AG08396 (cell line): ENCODE measurements around the gene FCSK.
"Not testable (repeated sequence)": the region's sequence is repeated elsewhere in the genome, so short reads cannot be mapped to it uniquely, and the experiment has no call there.

Source experiments
- DNase-seq: peaks from one replicate; pipeline ENCODE4 v3.0.0; 2012; ENCODE audit warnings: low spot score, mixed read lengths

Gene FCSK

DNA sequence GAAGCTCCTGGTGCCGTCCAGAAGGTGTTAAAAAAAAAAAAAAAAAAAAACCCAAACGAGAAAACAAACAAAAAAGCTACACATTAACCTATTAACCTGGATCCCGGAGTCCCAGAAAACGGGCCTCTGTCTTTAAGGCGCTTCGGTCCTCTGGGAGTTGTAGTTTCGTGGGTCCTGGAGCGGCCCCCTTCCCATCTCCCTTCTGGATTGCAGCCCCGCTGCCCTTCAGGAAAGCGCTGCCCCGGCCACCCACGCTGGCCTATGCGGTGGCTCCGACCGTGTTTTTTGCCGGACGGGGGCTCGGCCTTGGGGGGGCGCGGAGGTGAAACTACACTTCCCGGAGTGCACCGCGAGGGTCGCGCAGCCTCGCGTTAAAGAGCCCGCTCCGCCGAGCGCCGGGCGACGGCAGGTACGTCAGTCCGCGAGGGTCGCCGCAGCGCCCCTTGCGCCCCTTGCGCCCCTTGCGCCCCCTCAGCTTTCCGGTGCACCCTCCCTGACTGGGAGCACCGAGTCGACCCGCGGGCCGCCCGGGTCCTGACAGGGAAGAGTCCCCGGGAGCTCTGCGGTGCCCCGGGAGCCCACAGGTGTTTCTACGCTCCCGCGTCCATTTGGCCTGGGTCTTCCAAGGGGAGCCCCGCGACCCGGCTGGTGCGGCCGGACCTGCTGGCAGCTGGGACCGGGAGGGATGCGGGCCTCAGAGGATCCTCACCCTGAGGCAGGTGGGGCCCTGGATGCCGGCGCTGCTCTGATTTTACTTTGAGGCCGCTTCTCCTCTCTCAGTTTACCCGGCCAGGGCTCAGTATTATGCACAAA is at the start of gene FCSK:
FCSK (plus strand) TSS at position 374 of the 813 bp plus-strand sequence. CDS start 8,596 bp downstream, outside the sequence.
- peak; percentile 89 for DNase-seq

DNA sequence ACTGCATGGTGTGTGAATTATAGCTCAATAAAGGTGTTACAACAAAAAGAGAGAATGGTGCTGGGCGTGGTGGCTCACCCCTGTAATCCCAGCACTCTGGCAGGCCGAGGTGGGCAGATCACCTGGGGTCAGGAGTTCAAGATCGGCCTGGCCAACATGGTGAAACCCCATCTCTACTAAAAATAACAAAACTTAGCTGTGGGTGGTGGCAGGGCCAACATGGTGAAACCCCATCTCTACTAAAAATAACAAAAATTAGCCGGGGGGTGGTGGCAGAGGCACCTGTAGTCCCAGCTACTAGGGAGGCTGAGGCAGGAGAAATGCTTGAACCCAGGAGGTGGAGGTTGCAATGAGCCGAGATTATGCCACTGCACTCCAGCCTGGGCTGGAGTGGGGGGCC is 48.3 kb upstream of the FCSK start:
- not testable (repeated sequence) for DNase-seq

DNA sequence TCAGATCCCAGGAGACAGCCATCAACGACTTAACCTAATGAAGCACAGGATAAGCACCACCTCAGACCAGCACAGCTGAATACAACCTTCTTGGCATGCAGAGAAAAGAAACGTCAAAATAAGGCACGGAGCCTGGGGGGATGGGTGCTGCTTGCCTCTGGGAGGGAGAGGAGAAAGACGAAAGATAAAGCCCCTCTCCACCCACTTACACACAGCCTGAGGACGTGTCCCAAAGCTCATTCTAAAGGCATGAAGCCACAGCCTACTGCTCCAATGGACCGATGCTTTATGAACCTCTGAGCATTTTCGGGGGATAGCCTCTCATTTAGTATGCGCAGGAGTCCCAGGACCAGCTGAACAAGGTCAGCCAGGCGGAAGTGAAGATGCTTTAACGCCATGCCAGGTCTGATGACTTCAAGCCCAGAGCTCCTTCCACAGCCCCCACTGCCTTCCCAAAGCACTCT is 46.6 kb upstream of the FCSK start:
- DNase-seq = no peak

DNA sequence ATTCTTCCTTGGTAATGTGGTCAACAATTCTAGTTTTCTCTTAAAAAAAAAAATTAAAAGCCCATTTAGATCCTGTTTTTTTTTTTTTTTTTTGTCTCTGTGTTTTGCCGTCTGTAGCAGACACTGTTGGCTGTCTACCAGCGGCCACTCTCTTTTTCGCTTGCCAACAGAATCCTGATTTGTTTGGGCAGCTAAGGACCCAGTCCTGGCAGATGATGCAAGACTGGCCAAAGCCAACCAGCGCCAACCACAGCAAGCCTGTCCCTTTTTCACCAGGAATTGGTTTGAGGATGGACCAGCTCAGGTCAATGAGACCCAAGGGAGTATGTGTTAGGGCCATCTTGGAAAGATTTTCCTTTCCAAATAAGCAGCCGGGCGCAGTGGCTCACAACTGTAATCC is 43.7 kb upstream of the FCSK start:
- DNase-seq = no peak

DNA sequence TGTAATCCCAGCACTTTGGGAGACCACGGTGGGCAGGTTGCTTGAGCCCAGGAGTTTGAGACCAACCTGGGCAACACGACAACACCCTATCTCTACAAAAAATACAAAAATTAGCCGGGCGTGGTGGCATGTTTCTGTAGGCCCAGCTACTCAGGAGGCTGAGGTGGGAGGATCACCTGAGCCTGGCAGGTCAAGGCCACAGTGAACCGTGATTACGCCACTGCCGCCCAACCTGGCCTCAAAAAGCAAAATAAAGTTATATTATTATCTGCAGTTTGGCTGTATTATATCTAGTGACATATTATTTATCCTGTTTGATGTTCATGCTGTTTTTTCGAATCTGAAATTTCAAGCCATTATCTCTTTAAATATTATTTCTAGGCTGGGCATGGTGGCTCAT is 42.0 kb upstream of the FCSK start:
- no peak for DNase-seq

DNA sequence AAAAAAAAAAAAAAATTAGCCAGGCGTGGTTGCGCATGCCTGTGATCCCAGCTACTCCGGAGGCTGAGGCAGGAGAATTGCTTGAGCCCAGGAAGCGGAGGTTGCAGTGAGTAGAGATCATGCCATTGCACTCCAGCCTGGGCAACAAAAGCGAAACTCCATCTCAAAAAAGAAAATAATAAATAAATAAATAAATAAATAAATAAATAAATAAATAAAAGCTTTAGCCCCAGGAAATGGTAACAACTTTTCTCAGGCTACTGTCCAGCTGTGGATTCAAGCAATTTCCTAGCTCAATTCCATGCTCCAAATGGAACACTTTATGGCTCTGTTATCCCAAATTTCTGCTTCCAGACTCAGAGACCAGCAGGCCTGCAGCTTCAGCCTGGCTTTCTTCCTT is 40.8 kb upstream of the FCSK start:
- not testable (repeated sequence) for DNase-seq

DNA sequence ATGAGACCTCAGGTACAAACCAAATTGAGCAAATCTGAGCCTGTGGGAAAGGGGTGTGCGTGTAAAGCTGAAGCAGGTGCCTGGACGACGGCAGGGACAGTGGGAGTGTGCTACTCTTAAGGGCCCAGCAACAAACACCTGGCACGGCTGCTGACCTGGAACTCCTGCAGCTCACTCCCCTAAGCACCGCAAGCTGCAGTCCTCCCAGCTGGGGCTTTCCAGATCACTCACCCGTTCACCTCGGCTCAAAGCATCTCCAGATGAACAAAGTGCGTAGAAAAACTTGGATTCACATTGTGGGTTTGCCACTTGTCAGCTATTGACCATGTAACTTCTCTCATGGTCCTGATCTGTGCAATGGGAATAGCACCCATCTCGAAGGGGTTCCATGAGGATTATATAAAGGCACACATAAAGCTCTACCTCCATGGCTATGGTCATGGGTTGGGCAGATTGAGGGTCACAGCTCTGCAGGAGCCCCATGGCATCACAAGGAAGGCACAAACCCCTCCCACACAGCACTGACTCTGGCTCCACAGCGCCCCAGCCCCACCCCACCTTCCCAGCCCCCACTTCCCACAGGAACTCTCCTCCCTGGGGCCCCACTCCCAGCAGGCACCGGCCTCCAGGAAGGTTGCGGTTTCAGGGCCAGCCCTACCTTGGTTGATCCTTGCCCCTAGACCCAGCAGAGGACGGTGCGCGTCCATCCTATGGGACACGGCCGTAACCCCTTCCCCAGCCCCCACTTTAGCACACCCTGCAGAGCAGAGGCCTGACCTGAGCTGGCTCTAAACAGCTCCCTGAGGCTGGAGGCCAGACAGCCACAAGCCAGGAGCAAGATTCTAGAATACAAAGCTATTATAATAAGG is 37.4 kb upstream of the FCSK start:
- DNase-seq = no peak

DNA sequence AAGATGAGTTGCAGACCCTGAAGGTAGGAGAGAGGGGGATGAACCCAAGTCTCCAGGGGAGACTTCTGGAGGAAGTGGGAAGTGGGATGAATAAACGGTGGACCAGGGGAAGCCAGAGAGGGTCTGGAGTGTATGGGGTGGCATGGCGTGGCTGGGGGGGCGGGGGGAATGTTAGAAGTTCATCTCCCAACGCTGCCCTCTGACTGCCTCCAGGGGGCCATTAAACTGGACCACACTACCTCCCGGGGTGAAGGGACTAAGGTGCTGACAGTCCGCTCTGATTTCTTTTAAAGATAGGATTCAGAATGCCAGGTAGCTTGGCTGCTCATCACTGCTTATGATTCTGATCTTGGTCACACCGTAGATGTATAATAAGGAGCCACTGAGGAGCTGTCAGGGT is 36.7 kb upstream of the FCSK start:
- DNase-seq = no peak

DNA sequence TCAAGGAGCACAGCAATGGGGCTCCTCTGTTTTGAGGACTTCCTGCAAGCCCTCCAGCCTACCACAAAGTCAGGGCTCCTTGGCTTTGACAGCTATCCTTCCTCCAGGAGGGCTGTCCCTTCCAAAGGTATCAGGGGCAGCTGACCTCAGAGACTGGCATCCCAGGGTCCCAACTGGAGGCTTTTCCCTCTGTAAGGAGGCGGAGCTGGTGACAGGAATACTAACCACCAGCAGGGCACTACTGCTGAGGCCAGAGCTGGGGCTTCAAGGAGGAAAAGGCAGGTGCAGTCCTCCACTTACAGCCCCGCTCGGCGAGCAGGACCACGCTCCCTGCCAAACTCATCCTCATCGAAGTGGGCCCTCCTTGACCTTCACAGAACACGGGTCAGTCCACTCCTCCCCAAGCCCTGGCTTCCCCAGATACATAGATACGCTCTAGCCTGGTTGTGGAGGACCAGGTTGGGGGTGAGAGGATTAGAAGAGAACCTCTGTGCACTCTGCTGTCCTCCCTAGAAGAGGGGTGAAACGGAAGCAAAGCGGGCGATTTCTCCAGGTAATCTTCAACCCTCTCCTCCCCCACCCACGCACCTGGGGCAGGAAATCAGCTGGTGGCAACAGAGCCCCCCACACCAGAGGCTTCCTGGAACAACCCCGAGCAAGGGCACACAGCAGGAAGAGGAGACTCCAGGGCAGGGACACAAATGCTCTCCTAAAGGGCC is 36.0 kb upstream of the FCSK start:
- DNase-seq = no peak

DNA sequence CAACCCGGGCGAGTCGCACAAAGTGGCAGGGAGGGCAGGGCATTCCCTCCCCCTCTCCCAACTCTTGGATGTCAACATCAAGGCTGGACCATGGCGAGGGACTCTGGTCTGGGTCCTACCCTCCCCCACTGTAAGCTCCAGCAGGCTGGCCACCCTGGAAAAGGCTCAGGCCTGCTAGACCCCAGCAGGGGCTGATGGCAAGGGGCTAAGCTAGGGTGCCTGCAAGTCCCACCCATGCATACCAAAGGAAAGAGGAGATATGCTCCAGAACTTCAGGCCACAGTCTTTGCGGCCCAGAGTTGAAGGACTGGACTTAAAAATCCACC is 35.4 kb upstream of the FCSK start:
- no peak for DNase-seq

DNA sequence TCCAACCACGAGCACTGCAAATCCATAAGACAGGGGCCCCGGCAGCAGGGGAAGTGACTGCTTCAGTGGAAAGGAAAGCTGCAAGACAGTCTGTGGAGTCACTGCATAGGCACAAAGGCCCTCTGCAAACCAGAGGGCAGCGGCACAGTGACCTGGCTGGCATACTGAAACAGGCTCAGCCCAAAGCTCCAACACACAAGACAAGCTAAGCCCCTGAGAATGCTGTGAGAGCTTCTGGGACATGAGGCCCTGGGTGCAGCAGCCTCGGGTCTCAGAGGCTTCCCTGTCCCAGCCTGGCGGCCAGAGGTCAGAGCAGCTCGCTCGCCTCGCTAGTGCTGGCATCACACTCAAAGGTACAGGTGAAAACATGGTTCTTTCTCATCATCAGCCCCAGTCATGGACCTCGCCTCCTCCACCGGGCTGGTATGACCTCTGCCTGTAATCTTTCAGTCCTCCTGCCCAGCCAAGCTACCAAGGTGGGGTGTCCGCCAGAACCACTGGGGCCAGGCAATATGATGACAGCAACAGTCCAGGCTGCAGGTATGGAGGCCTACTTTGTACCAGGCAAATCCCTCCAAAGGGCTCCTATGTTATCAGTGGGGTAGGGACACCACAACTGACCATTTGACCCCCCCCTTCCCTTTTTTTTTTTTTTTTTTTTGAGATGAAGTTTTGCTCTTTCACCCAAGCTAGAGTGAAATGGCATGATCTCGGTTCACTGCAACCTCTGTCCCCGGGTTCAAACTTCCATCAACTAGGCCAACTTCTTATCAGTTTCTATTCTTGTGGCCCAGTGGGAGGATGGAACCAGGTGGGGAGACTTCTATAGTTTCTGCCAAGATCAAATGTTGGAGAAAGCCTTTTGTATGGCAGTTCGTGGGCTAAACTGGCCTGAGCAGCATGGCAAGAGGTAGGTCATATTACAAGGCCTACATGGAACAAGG is 34.7 kb upstream of the FCSK start:
- no peak for DNase-seq

DNA sequence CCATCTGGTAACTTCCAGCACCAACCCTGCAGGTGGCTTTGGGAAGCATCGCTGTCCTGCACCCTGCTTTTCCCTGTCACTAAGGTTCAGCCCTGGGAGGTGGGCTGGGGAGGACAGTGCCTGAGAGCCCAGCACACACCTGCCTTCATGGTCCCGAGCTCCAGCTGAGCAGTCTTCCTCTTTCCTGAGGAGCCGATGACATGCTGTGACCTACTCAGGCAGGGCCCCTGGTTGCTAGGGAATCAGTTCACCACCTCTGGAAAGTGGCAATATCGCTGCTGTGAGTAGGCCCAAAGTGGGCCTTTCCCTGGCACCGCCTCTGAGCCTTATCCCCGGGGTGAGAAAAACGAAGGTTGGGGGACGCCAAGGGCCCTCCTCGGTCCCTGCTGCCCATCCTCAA is 33.4 kb upstream of the FCSK start:
- DNase-seq = no peak

DNA sequence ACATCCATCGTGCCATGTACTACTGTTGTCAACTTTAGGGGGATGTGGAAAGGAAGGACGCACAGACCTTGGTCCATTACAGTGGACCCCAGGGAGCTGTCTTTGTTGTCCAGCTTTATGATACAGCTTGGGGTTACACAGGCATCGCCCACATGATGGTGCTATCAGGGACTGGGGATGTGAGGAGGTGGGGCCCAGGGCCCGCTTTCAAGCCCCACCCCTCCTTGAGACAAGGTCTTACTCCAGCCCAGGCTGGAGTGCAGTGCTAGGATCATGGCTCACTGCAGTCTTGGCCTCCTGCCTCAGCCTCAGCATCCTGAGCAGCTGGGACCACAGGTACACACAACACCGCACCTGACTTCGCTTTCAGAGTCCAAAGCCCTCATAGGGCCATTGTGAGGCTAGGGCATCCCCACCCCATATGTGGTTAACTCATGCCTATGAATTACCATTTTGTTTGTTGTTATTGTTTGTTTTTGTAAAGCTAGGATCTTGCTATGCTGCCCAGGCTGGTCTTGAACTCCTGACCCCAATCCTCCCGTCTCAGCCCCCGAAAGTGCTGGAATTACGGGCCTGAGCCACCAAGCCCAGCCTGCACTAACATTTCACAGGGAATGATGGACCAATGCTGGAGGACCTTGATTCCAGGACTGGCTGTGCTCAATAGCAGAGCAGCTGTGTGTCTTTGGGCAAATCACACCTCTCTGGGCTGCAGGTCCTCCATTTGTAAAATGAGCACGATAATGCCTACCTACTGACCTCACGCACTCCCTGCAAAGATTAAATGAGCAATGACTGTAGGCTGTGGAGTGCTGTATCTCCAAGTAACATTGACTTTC is 32.7 kb upstream of the FCSK start:
- no peak for DNase-seq

DNA sequence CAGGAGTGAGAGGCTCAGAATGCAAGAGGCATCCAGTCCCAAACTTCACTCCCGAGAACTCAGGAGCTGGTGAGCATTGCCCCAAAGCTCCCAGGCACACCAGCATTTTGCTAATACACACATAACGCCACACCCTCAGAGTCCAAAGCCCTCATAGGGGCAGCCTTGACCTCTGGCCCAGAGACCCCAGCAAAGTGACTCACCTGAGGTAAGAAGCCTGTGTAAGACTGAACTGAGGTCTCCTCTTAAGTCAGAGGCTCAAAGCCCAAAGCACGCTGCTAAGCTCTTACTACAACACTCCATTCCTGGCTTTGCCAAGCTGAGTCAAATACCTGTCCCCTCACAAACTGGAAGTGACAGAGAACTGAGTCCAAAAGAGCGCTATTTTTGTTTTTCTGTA is 31.9 kb upstream of the FCSK start:
- DNase-seq = no peak

DNA sequence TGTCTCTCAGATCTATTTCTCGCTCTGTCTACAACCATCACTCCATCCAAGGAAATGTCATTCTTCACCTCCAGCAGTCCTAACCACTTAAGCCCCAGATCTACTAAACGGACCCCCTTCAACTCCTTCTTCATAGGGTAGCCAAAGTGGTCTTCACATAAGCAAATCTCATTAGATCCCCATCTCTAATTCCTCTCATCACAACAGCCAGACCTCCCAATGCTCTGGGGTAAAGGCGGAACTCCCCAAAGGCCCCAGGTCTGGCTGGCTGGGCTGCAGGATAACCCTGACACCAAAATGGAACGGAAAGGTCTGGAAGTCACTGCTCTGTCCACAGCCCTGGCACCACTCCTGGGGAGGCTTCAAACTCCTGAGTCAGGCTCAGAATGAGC is 26.6 kb upstream of the FCSK start:
- no peak for DNase-seq

DNA sequence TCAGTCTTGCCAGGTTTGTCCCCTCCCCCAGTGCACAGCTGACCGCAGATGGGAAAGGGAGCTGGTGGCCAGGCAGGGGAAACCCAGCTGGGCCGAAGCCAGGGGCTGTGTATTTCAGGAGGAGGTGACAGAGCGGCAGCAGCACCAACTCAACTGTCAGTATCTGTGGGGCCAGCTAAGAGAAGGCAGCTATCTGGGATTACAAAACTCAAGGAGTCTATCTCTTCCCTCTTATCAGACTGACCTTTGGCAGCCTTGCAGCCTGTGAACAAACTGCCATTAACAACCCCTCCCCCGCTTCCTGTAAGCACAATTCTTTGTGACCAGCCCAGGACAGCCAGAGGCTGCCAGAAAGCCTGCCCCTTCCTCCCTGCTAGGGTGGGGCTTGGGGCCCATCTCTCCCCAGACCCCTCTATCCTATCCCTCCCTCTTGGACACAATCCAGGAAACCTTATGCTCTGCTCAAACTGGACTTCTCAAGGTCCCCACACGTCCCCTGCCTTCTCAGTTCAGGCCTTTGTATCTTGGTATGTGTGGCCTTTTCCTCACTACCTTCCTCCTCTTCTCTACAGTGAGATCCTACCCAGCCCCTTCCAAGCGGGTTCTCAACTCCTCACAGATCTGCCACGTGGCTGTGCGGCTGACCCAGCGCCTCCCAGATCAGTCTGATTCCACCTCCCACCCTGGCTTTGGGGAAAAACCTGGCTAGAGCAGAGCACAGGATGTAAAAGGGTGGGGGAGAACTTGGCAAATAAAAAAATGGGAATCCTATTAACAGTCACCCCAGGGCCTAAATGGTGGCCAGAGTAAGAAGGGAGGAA is 26.0 kb upstream of the FCSK start:
- DNase-seq = peak; percentile 93

DNA sequence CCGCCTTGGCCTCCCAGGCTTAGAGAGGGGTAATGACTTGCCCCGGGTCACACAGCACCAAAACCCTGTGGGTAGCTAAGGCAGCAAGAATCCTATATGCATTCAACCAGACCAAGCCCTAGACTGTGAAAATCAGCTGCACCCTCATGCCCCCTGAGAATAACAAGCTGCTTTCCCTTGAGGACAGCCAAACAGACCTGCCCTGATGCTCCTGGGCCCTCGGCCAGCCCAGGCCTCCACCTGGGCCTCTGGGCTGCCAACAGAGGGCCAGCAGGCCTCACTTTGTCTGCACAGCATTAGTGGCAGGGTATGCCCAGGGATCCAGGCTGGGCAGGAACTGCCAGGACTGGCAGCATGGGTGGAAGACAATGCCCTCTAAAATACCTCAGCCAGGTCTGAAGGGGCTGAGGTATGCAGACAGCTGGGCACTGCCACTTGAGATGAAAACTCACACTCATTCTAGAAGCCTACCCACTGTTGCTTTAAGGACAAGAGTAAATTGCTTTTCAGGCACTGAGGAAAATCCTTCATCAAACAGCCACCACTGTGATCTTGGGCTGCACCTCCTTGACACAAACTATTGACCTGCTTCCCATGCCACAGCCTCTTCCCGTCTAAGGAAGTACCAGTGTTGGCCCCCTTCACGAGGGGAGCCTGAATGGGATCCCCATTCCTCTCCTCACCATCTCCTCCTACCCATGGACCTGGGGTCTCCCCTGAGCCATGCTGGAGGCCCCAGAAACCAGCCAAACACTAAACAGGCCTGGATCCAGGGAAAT is 24.3 kb upstream of the FCSK start:
- no peak for DNase-seq

DNA sequence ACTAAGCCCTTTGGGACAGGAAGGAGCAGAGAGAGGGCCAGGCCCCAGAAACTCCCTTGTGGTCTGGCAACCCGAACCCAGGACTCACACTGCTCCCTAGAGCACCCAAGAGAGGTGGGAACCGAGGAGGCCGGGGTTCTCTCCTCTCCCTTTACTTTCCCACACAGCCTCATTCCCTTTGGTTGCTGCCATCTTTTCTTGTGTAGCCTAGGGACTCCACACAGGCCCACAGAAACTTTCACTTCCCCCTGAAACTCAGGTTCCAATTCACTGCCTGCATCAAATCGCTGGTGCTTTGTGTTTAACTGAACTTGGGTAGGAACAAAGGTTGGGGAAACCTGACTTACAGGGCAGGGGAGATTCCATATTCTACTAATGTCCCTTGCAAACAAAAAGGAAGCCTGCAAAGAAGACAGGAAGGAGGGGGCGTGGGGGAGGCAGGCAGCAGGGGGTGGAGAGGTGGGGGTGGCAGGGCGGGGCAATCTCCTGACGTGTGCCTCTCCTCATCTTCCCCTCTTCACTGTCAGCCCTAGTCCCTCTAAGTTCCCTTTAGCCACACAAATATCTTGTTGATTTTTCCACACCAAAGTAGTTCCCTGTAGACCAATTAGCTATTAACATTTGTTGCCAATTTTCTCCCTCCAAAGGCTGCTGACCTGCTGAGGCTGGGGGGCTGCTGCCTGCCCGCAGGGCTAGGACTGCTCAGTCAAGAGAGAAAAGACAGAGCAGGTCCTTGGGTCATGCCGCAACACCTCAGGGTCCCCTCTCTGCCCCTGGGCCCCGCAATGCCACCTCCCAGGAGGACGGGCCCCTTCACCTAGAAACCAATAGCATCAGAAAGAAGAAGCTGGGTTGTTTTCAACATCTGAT is 23.5 kb upstream of the FCSK start:
- DNase-seq = no peak
